IPS-18c (cell line): ENCODE data around the gene ITGB4.

Experiments
- H3K4me3 ChIP-seq: 2 replicates; pipeline ENCODE4 v1.7.0; 2013; ENCODE audit warnings: low read depth, mild to moderate bottlenecking, low read length, moderate library complexity; ENCODE audit not compliant: insufficient read depth
- H3K9me3 ChIP-seq: one replicate; pipeline ENCODE4 v1.6.1; 2013; ENCODE audit warnings: mild to moderate bottlenecking, low read length, moderate library complexity; ENCODE audit not compliant: control insufficient read depth, insufficient read depth

Gene ITGB4

DNA sequence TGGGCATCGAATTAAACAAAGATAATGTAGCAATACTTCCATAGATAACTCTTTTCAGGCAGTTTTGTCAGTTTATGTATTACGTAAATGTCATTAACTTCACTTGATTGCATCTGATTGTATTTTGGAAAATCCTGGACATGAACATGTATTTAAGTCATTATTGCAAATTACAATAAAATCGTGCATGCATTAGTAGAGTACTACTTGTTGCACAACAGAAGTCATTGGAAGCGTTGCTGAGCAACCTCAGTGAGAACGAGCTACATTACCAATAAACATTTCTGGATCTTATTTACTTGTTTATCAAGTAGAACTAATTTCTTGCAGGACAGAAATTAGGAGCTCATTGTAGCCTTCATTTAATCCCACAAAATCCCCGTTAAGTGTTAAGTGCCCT lies 70.0 kb downstream of the ITGB4 start:
- no peaks in the 10 kb centered on the region for H3K9me3 ChIP-seq

DNA sequence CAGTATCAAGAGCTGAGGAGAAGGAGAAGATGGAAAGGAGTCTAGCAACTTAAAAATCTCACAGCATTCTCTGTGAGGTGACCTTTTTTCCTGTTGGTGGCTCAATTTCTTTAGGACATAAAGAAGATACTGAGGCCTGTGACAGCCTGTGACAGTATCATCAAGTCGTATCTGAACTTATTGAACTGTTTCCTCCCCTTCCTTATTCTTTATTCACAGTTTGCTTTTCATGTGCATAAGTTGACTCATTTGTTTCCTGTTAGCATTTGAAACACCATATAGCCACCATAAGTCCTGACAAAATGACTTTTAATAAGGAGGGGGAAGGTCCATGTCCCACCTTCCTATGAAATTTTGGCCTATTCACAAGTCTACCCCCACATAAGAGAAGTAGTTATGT lies 72.2 kb downstream of the ITGB4 start:
- Histone ChIP-seq H3K4me3 (no peak overlapping the region), H3K9me3 (no peaks in the 10 kb centered on the region)

More for the DNA sequence above, 70.0 kb downstream of the ITGB4 start:
- no peak overlapping the region for H3K4me3 ChIP-seq

DNA sequence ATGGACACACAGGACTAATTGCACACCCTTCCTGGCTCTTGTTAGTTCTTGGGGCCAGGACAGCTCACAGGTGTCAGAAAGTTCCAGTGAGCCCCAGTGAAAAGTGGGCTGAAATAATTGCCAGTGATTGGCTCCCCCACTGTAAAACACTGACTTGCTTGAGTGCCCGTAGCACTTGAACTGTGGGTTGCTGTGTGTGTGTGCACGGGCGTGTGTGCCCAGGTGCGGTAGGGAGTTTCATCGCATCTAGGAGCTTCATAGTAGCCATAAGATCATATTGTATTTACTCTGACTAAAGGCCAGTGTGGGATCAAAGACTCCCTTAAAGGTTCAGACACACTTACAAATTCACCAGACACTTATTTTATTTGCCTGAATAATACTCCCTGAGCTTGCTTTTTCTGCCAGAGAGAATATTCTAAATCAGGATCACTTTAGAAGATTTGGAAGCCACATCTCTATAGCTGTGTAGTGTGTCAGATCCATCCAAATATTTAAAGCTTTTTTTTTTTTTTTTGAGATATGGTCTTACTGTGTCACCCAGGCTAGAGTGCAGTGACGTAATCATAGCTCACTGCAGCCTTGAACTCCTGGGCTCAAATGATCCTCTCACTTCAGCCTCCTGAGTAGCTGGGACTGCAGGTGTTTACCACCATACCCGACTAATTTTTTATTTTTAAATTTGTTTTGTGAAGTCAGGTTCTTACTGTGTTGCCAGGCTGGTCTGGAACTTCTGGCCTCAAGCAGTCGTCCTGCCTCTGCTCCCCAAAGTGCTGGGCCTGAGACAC lies 74.8 kb downstream of the ITGB4 start:
- no peaks in the 10 kb centered on the region for H3K9me3 ChIP-seq
- H3K4me3 ChIP-seq, result no peak overlapping the region

DNA sequence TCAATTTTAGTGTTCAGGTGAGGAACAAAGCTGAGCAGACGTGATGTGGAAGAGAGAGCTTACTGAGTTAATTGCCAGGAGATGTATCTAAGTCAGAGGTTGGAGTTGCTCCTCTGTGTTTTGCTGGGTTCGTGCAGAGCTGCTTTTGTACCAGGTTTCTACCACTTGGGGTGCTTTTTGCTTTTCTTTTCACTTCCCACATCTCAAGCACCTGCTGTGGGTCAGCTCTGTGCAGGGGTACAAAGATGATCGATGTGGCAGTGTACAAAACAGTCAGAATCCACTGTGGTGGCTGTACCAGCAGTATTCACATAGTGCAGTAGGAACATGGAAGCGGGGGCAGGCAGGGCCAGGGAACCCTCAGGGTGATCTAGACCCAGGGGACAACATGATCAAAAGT lies 78.1 kb downstream of the ITGB4 start:
- no peaks in the 10 kb centered on the region for H3K9me3 ChIP-seq
- no peak overlapping the region for H3K4me3 ChIP-seq

DNA sequence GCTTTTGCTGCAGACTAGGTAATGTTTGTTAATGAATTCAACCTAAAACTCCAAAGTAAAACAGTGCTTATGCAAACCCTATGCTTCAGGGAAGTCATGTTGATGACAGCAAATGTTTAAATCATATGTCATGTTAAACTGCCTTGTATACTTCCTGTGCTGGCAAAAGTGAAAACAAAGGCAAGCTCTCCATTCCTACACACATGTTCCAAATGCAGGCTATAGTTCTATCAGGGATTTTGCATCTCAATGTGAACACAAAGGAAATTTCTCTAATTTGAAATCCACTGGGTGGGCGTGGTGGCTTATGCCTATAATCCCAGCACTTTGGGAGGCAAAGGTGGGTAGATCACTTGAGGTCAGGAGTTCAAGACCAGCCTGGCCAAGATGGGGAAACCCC lies 82.6 kb downstream of the ITGB4 start:
- Histone ChIP-seq H3K4me3 (no peak overlapping the region), H3K9me3 (no peaks in the 10 kb centered on the region)

DNA sequence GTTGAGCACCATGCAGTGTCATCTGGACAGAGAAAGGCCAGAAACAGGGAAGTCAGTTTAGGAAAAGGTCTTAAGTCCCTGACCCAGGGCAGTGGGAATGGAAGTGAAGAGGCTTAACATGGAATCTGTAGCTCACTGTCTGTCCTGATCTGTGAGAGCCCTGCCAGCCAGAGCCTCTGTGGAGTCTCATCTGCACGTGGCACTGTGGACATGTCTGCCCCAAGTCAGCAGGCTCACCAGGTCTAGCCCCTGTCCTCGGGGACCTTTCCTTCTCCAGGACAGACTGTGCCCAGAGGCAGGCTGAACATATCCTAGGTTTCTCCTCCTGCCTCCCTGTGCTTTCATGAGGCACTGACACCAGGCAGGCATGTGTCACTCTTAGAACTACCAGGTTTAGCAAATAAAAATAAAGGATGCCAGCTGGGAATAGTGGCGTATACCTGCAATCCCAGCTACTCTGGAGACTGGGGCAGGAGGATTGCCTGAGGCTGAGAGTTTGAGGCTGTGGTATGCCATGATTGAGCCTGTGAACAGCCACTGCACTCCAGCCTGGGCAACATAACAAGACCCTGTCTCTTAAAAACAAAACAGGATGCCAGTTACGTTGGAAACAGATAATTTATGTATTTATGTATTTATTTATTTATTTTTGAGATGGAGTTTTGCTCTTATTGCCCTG lies 85.7 kb downstream of the ITGB4 start:
- no peak overlapping the region for H3K4me3 ChIP-seq
- H3K9me3 ChIP-seq, result no peaks in the 10 kb centered on the region
